GM18873 (cell line): ENCODE measurements around the gene HECW1.
"Not testable (repeated sequence)": the region's sequence is repeated elsewhere in the genome, so short reads cannot be mapped to it uniquely, and the experiment has no call there.

ENCODE experiments used
- ATAC-seq: cut with Tn5 transposase; IDR thresholded peaks from one replicate; pipeline ENCODE4 v1.9.1; 2021; ENCODE audit warnings: mild to moderate bottlenecking, moderate library complexity, moderate number of reproducible peaks; ENCODE audit not compliant: unreplicated experiment, low FRiP score

The HECW1 gene

DNA sequence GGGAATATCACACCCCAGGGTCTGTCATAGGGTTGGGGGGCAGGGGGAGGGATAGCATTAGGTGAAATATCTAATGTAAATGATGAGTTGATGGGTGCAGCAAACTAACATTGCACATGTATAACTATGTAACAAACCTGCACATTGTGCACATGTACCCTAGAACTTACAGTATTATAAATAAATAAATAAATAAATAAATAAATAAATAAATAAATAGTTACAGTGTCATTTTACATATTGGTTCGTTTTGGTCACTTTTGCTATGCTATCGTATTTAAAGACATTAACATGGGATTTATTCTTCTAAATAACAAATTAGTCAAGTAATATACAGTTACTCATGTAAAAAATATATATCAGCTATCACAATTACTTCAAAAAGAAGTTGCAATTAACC lies 228.7 kb downstream of the HECW1 start:
- ATAC-seq = no peak

DNA sequence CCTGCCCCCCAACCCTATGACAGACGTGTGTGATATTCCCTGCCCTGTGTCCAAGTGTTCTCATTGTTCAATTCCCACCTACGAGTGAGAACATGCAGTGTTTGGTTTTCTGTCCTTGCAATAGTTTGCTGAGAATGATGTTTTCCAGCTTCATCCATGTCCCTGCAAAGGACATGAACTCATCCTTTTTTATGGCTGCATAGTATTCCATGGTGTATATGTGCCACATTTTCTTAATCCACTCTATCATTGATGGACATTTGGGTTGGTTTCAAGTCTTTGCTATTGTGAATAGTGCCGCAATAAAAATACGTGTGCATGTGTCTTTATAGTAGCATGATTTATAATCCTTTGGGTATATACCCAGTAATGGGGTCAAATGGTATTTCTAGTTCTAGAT lies 231.0 kb downstream of the HECW1 start:
- not testable (repeated sequence) for ATAC-seq

DNA sequence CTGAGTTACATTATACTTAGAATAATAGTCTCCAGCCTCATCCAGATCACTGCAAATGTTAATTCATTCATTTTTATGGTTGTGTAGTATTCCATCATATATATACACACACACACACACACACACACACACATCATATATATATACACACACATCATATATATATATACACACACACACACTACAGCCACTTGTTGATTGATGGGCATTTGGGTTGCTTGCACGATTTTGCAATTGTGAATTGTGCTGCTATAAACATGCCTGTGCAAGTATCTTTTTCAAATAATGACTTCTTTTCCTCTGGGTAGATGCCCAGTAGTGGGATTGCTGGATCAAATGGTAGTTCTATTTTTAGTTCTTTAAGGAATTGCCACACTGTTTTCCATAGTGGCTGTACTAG lies 233.2 kb downstream of the HECW1 start:
- ATAC-seq = not testable (repeated sequence)

DNA sequence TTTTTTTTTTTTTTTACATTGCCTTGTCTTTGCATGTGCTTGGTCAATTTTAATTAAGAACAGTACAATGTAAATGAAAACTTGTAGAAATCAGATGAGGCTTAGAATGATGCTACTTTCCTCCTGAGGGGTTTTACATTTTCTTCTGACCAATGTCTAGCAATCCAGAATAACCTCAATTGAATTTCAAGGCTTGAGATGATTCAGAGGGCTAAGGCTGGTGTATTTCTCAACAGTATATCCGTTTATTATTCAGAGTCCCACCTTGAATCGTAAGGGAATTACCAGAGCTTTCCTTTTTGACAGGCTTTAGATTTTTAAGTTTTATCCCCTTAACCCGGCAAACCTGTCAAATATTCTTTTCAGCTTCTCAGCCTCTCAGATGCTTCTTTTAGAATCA lies 239.2 kb downstream of the HECW1 start:
- ATAC-seq = no peak

DNA sequence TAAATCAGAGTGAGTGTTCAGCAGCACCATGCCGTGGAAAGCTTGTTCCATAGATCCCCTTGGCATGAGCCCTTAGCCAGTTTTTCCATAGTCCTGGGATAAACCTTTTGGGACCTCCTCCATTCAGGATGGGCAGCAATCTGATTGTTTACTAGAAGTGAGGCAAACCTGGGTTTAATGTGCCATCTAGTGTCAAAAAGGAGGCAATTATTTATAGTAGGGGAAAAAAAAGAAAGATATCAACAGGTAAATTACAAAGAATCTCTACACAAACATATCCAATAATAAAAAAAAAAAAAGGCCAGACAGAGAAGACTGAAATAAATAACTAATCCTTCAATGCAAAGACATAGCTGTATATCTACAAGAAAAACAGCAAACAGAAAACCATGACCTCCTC lies 241.5 kb downstream of the HECW1 start:
- no peak for ATAC-seq

DNA sequence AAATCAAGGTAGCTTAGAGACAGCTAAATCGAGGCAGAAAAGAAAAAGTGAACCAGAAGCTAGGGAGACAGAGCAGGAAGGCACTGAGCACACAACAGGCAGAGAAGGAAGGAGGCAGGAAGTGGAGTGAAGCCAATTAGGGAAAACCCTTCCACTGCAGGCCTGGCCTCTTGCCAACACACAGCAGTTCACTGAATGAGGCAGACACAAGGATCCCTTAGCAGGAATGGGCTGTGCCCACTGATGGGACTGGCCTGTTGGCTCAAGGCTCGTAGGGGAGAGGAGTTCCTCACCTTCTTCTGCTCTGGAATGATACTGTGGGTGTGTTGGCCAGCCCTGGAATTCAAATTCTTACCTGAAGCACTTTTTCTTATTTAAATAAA lies 250.2 kb downstream of the HECW1 start:
- ATAC-seq = no peak

DNA sequence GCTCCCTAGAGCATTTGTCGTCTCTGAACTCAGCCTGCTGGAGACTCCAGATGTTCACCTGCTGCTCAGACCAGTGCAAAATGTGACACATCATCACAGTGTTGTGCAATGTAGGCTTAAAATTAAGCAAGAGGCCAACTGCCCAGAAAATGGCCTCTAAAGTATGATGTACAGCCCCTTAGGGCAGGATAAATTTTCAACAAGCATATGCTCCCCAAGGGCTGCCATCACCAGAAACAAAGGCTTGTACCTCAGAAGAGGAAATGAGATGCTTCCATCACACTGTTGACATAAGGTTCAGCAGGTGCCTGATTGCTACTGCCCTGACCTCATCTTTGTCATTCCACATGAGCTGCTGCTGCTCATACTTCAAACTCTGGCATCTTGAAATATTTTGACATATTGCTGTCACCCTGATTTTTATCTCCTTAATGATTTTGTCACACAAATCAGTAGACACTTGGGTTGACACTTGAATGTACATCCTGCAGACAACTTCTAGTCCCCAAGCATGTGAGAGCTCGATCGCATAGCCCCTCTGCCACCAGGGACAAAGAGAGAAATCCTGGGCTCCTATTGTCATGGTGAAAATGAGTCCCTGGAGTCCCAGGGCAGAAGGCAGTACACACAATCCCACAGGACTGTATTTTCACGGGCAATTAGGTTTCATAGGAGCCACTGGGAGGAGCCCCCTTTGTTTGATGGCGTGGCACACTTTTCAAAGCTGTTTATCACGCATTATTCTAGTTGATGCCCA lies 250.8 kb downstream of the HECW1 start:
- no peak for ATAC-seq

DNA sequence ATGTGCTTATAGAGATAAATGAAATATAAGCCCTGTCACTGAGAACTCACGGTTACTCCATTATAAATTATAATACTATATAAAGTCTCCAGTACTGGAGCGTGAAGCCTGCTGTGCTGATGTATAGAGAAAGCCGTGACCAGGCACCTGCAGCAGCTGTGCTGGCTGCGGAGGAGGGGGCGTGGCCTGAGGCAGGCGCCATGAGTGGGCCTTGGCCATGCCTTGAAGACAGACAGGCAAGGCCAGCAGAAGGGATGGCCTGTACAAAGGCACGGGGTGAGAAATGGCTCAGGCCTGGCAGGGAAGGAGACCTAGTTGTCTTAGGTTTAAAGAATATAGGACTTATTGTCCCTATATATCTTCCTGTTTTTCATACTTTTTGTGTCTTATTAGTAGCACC lies 251.9 kb downstream of the HECW1 start:
- no peak for ATAC-seq

DNA sequence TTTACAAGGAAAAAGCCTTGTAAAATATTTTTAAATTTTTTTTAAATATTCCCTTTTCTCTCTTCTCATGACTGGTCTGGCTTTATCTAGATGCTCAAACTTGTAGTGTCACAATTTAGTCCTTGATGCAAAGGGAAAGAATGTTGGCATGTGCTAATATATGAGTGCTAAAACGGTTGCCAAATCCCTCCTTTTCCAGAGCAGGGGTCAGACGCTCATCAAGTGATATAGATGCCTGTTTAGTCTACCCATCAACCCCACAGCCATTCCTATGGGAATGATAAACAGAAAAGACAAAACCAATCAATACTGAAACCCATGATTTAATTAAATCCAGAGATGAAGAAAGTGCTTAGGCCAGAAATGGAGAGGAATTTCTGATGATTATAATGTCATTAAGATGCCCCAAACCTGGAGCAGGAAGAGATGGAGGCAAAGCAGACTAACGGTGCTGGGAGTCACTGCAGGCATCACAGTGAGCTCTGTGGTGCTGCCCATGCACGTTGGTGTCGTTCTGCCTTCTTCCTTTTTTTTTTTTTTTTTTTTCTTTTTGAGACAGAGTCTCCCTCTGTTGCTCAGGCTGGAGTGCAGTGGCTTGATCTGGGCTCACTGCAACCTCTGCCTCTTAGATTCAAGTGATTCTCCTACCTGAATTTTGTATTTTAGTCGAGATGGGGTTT lies 260.4 kb downstream of the HECW1 start:
- ATAC-seq = no peak

DNA sequence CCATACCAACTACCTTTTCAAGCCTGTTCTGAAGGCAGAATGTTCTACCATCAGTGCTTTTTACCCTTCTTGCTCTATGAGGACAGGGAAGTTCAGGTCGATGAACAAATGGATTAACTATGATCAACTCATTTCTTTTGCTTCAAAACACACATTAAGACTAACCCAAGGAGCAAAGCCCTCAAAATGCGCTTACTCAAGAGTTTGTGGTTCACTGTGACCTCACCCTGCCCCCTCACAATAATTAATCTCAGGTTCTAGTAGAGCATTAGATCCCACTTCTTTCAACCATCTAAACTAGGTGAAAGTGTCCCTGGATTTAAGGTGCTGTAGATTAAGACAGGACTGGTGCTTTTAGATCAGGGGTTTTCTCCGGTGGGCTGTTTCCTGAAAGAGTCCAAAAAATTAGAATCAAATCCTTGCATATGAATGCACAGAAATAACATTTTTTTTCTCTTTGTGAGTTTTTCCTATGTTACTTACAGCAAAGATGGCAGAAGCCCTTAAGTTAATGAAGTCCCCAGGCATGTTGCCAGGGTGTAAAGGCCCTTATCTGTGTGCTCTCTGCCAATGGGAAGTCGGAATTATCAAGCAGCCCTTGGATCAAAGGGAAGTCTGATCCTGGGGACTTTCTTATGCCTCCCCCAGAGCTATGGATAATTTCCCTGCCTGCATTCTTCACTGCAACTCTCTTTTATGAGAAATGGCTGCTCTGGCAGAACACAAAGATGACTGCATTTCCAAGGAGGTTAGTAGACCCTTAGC lies 264.9 kb downstream of the HECW1 start:
- ATAC-seq = no peak

DNA sequence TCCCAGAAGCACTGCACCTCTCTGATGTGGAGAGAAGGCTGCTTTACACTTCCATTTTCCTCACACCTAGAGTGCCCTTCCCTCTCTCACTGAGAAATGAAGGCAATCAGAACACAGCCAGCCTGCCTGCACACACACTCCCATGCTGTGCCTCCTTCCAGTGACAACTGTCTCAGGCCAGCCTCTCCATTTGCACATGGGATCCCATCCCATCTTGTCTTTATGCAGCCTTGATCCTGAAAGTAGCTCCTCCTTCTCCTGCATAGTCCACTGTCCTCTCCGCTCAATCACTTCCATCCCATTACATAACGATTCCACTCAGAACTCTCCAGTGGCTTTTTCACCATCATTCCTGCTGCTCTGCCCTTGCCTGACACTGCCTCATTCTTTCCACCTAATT lies 266.8 kb downstream of the HECW1 start:
- no peak for ATAC-seq

DNA sequence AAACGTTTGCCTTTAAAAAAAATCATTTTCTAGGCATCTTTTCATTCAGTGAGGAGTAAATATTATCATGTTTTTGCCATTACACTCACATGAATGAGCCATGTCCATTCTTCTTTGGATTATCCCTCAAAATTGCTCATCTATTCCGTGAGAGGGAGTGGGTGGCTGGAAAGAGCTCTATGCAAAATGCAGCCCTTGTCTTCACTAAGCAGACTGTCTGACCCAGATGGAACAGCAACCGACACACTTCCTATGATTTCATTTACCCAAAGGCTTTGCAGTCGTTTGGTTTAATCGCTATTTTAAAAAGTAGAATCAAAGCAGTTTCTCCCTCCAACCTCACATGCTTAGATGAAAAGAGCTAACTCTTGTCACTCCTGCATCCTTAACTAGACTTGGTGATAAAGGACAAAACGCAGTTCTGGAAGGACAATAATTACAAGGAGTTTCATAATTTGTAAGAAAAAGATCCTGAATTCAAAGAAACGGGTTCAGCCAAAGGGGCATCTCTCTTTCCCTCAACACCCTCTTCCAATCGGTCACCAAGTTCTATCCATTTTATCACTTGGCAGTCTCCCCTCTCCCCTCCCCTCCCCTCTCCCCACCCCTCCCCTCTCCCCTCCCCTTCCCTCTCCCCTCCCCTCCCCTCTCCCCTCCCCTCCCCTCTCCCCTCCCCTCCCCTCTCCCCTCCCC lies 272.3 kb downstream of the HECW1 start:
- no peak for ATAC-seq

DNA sequence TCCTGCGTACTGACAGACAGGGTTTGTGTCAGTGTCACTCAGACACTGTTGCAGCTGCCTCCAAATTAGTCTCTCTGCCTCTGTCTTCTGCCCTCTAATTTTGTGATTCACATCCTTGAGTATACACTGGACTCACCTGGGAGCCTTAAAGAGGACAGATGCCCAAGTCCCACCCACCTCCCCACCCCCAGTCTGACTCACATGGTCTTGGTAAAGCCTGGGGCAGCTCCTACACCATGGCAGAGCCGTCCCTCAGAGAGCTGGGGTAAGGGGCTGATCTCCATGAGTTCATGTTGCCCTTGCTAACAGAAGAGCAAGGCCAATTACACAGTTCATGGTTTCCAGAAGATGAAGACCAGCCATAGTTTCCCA lies 272.8 kb downstream of the HECW1 start:
- no peak for ATAC-seq

DNA sequence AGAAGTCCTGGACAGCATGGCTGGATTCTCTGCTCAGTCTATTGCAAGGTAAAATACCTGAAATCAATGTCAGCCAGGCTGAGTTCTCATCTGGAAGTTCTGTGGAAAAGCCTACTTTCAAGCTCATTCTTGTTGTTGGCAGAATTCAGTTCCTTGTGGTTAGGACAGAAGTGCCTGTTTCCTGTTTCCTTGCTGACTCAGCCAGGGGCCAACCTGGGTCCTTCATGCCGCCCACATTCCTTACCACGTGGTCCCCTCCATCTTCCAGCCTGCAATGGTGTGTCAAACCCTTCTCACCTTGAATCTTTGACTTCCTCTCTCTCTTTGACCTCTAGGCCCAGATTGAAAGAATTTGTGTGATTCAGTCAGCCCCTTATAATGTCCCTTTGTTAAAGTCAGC lies 273.4 kb downstream of the HECW1 start:
- no peak for ATAC-seq

DNA sequence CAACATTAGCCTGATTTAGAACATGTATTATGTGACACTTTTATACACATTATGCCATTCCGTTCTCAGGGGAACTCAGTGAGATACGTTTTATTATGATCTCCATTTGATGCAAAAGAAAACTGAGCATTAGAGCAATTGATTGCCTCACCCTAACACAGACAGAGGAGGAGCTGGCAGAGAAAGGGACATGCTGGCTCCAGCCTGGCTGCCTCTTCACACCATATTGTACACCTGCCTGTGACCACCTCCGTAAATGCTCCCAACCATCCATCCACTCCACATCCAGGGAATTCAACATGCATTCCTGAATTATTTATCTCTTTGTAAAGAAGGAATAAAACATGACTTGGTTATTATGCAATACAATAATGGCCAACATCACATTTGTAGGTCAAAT lies 275.5 kb downstream of the HECW1 start:
- ATAC-seq = no peak

DNA sequence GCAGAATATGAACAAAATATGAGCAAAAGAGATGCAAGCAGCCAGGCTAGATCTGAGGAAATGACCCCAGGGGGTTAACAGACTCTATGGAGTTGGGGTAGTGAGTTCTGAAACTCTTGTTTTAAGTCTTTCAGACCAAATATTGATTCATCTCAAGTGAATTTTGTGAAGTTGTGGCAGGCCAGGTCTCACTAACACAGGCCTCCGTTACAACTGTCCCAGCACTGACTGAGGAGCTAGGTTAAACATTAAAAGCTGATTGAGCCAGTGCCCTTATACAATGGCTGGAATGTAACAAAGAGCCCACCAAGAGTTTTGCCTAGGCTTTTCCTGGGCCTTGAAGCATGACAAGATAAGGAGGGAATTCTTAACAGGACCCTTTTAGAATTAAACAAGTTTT lies 278.1 kb downstream of the HECW1 start:
- no peak for ATAC-seq

DNA sequence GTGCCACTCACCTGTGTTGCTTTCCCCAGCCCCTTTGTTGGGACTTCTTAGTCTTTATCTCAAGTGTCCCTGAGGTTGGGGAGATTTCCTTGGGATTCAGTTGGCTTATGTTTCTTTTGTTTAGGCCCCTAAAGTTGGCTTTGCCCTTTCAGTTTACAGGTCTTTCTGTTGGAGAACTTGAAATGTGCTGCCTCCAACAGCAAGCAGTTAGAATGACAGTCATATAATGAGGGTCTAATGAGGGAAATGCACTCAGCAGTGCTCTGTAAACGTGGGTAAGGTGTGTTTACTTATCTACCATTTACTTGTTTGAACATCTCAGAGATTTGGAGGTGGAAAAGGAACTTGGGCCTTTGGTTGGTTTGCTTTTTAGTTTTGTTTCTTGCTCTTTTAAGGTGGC lies 279.1 kb downstream of the HECW1 start:
- ATAC-seq = no peak

DNA sequence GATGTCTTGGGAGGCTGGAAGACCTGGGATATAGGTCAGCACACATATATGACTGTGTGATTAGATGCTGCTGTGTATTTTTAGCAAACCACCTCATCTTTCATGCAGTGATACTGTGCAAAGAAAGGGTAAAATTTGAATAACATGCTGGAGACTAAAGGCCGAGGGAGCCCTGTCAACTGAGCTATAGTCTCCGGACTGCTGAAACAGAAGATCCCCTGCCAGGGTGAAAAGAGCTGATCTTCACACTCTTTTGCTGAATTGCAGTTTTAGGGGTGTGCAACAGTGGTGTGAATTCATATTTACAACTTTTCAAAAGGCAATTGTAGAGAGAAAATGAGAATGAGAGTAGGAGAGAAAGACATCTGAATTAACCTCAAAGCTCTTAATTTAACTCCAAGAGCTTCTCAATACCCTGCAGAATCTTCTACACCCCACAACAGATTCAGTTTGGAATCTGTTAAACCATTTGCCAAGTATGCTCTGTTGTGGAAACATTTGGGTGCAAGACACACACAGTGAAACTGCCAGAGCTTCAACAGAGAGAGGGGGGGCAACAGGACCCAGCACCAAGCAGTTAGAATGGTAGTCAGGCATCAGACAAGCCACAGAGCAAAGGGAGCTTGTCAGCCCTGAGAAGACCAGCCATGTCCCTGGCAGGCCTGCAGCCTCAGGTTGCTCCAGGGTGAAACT lies 280.3 kb downstream of the HECW1 start:
- ATAC-seq = no peak

DNA sequence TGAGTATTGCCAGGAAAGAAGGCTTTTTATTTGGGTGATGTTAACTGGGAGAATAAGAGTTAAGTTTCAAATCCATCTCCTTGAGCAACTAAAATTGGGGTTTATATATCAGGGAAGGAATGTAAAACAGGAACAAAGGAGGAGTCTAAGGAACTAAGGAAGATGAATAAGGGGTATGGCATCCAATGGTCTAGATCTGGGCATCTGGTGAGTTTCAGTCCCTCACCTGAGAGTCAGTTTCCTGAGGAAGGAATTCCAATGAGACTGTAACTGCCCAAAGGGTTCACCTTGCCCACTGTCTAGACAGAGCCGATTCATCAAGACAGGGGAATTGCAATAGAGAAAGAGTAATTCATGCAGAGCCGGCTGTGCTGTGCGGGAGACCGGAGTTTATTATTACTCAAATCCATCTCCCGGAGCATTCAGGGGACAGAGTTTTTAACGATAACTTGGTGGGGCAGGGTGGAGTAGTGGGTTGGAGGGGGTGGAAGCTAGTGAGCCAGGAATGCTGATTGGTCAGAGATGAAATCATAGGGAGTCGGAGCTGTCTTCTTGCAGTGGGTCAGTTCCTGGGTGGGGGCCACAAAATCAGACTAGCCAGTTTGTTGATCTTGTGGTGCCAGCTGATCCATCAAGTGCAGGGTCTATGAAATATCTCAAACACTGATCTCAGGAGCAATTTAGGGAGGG lies 282.1 kb downstream of the HECW1 start:
- ATAC-seq = no peak

DNA sequence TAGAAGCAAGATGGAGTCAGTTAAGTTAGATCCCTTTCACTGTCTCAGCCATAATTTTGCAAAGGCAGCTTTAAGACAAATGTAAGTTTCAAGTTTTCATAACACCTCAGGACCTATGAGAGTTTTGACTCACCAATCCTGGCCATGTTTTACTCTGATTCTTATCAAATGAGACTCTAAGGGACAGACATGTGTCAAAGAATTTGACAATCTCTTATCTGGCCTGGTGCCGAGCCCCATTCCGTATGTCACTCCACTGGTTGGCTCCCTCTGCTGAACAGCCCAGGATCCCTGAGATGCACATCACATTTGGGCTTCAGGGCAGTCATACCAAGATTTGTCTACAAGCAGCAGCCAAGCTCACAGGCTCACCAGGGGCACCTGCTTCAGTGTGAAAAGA lies 282.9 kb downstream of the HECW1 start:
- ATAC-seq = no peak
